Stimulated activated CD4-positive, alpha-beta T cell treated with anti-CD3 and anti-CD28 coated beads, Interleukin-12 subunit alpha, Interleukin-12 subunit beta, amount 100 ng/mL, for 4 hours (primary cell): Measurements from ENCODE around the gene SURF6.
"Not testable (repeated sequence)": the region's sequence is repeated elsewhere in the genome, so short reads cannot be mapped to it uniquely, and the experiment has no call there.

ENCODE experiments used
- DNase-seq: peaks from one replicate; pipeline ENCODE4 v3.0.0-alpha.2; 2020

The SURF6 gene

GRCh38 chr9:133322701-133323100, 13.3 kb downstream of the SURF6 start:
- no peak for DNase-seq

- DNase-seq: no peak
Observed at GRCh38 chr9:133321411-133321935, 14.5 kb downstream of the SURF6 start.

- no peak for DNase-seq
Observed at GRCh38 chr9:133320421-133320881, 15.5 kb downstream of the SURF6 start.

GRCh38 chr9:133317551-133317950, 18.4 kb downstream of the SURF6 start:
- DNase-seq: not testable (repeated sequence)

GRCh38 chr9:133315997-133316396, 20.0 kb downstream of the SURF6 start:
- DNase-seq: no peak

- DNase-seq: no peak
Observed at GRCh38 chr9:133309608-133310007, 26.4 kb downstream of the SURF6 start.

- DNase-seq: no peak
Observed at GRCh38 chr9:133307301-133307700, 28.7 kb downstream of the SURF6 start.

GRCh38 chr9:133306242-133307204, 29.5 kb downstream of the SURF6 start:
- no peak for DNase-seq

- DNase-seq: no peak
Observed at GRCh38 chr9:133305731-133306130, 30.3 kb downstream of the SURF6 start.

GRCh38 chr9:133304477-133305377, 31.3 kb downstream of the SURF6 start:
- DNase-seq: no peak

- DNase-seq: no peak
Observed at GRCh38 chr9:133304158-133304470, 31.9 kb downstream of the SURF6 start.

GRCh38 chr9:133303266-133304157, 32.5 kb downstream of the SURF6 start:
- no peak for DNase-seq

- DNase-seq: no peak
Observed at GRCh38 chr9:133301253-133302230, 34.4 kb downstream of the SURF6 start.

- DNase-seq: not testable (repeated sequence)
Observed at GRCh38 chr9:133299996-133300395, 36.0 kb downstream of the SURF6 start.

GRCh38 chr9:133294257-133294656, 41.7 kb downstream of the SURF6 start:
- DNase-seq: no peak

- no peak for DNase-seq
Observed at GRCh38 chr9:133290751-133291302, 45.2 kb downstream of the SURF6 start.

- no peak for DNase-seq
Observed at GRCh38 chr9:133286523-133286922, 49.5 kb downstream of the SURF6 start.

- no peak for DNase-seq
Observed at GRCh38 chr9:133285252-133285775, 50.7 kb downstream of the SURF6 start.

GRCh38 chr9:133284362-133284761, 51.6 kb downstream of the SURF6 start:
- no peak for DNase-seq

GRCh38 chr9:133283255-133284032, 52.5 kb downstream of the SURF6 start:
- not testable (repeated sequence) for DNase-seq
